GM12878 (cell line): ENCODE measurements around the gene CARMIL3. TPM values are rescaled to one million over a fixed set of nuclear protein-coding genes. Genes with fewer than 3 reads are reported as not detected.

Experiments used
- ATAC-seq: fragments of 200-7000 bp; cut with Tn5 transposase; 3 replicates; pipeline ENCODE4 v1.9.1; 2020; ENCODE audit warnings: mild to moderate bottlenecking, moderate library complexity
- BruUV-seq: library from RNA; stranded (reverse); fragments of 400-500 nt; replicated peaks from 2 replicates; lab custom pipeline; 2021; lab: Mats Ljungman, UMichigan
- CTCF ChIA-PET: fragments of 300-600 bp; sonication (Branson Sonifier 250); formaldehyde crosslinking; extraction: SDS; loops from one replicate; lab custom pipeline; 2021; ENCODE audit warnings: inconsistent platforms; lab: Yijun Ruan, JAX
- POLR2A ChIA-PET: fragments of 350-600 bp; formaldehyde crosslinking; extraction: SDS; loops from one replicate; lab custom pipeline; 2021; ENCODE audit warnings: inconsistent platforms; lab: Charles Lee
- RAD21 ChIA-PET: fragments of 300-600 bp; sonication (Branson Sonifier 250); formaldehyde crosslinking; loops from one replicate; lab custom pipeline; 2023; ENCODE audit warnings: antibody characterized with exemption; ENCODE audit not compliant: unreplicated experiment; lab: Charles Lee
- SMC1A ChIA-PET: fragments of 300-600 bp; sonication (Branson Sonifier 250); formaldehyde crosslinking; loops from one replicate; lab custom pipeline; 2023; ENCODE audit not compliant: unreplicated experiment, uncharacterized antibody; lab: Charles Lee
- DNase-seq: peaks from one replicate; pipeline ENCODE4 v3.0.0-alpha.2; 2011; ENCODE audit warnings: low read depth, low spot score
- FAIRE-seq: peaks from 3 replicates; lab custom pipeline; 2011; peaks lifted over from hg19 to GRCh38; lab: Jason Lieb, UNC
- H2AFZ ChIP-seq: 2 replicates; pipeline ENCODE4 v1.6.0; 2011; ENCODE audit warnings: low read depth, low read length, control low read depth; ENCODE audit not compliant: control insufficient read depth
- H3K27ac ChIP-seq: 2 replicates; pipeline ENCODE4 v1.5.1; 2011; ENCODE audit warnings: control low read depth; ENCODE audit not compliant: control insufficient read depth, insufficient read depth
- H3K27me3 ChIP-seq, 2 experiments: replicated peaks in 1 of 2; 2 replicates each; pipeline versions ENCODE4 v1.6.0 to v1.6.1; 2011; ENCODE audit warnings: low read length in 1 of 2; ENCODE audit not compliant: control insufficient read depth in 2 of 2, insufficient read depth in 2 of 2
- H3K36me3 ChIP-seq, 2 experiments: 2 replicates each; pipeline ENCODE4 v1.5.1; 2011; ENCODE audit warnings: low read length in 1 of 2; ENCODE audit not compliant: control insufficient read depth in 2 of 2, insufficient read depth in 2 of 2
- H3K4me1 ChIP-seq: 2 replicates; pipeline ENCODE4 v1.6.1; 2011; ENCODE audit warnings: mild to moderate bottlenecking, low read length, moderate library complexity, mixed read lengths; ENCODE audit not compliant: control insufficient read depth, insufficient read depth
- H3K4me2 ChIP-seq: 2 replicates; pipeline ENCODE4 v1.6.0; 2011; ENCODE audit warnings: control low read depth; ENCODE audit not compliant: control insufficient read depth, insufficient read depth
- H3K4me3 ChIP-seq: fragments of 200-600 bp; sonication (generic); 2 replicates; pipeline ENCODE4 v1.5.1; 2016
- H3K79me2 ChIP-seq: 2 replicates; pipeline ENCODE4 v1.6.0; 2011; ENCODE audit warnings: low read length; ENCODE audit not compliant: control insufficient read depth, insufficient read depth
- H3K9ac ChIP-seq: 2 replicates; pipeline ENCODE4 v1.8.0; 2011; ENCODE audit warnings: low read length, control low read depth, mixed read lengths; ENCODE audit not compliant: control insufficient read depth, insufficient read depth
- H3K9me3 ChIP-seq: replicated peaks from 3 replicates; pipeline ENCODE4 v1.5.1; 2011; ENCODE audit warnings: mild to moderate bottlenecking, low read length; ENCODE audit not compliant: control insufficient read depth, insufficient read depth
- H4K20me1 ChIP-seq: 2 replicates; pipeline ENCODE4 v1.6.0; 2011; ENCODE audit not compliant: control insufficient read depth, insufficient read depth
- CBFB ChIP-seq: IDR thresholded peaks from 2 replicates; pipeline ENCODE4 v1.6.1; 2016; ENCODE audit warnings: antibody characterized with exemption, low read depth
- CBX5 ChIP-seq: sonication (generic); IDR thresholded peaks from 2 replicates; pipeline ENCODE4 v1.6.1; 2016; ENCODE audit warnings: low read depth, moderate library complexity, mild to moderate bottlenecking, inconsistent platforms
- CHD1 ChIP-seq: IDR thresholded peaks from 2 replicates; pipeline ENCODE4 v1.6.1; 2012; ENCODE audit warnings: low read depth, low read length, improper control_type of control experiment
- IRF4 ChIP-seq: IDR thresholded peaks from 2 replicates; pipeline ENCODE4 v1.6.1; 2011; ENCODE audit warnings: low read depth, low read length
- IRF5 ChIP-seq: fragments of 450-650 bp; IDR thresholded peaks from 2 replicates; pipeline ENCODE4 v1.6.1; 2017; ENCODE audit warnings: borderline replicate concordance
- JUND ChIP-seq: IDR thresholded peaks from 2 replicates; pipeline ENCODE4 v1.6.1; 2012; ENCODE audit warnings: low read depth, mild to moderate bottlenecking, low read length, improper control_type of control experiment, moderate library complexity
- MTA2 ChIP-seq: fragments of 450-650 bp; IDR thresholded peaks from 2 replicates; pipeline ENCODE4 v1.6.1; 2016; ENCODE audit warnings: low read depth, mild to moderate bottlenecking, moderate library complexity
- MYB ChIP-seq: fragments of 150-350 bp; IDR thresholded peaks from 2 replicates; pipeline ENCODE4 v1.6.1; 2014; ENCODE audit warnings: mild to moderate bottlenecking, low read depth, low read length, borderline replicate concordance
- NFYB ChIP-seq: IDR thresholded peaks from 2 replicates; pipeline ENCODE4 v1.6.1; 2011; ENCODE audit warnings: low read depth, mild to moderate bottlenecking, low read length, improper control_type of control experiment, moderate library complexity; ENCODE audit not compliant: insufficient read depth
- RAD51 ChIP-seq: fragments of 450-650 bp; IDR thresholded peaks from 2 replicates; pipeline ENCODE4 v1.6.1; 2016; ENCODE audit warnings: moderate library complexity, mild to moderate bottlenecking, inconsistent platforms
- RELA ChIP-seq: fragments of 450-650 bp; IDR thresholded peaks from 2 replicates; pipeline ENCODE4 v1.8.0; 2014; ENCODE audit warnings: borderline replicate concordance; ENCODE audit not compliant: partially characterized antibody
- SRF ChIP-seq, 2 experiments: IDR thresholded peaks; 2 replicates each; pipeline ENCODE4 v1.6.1; 2011; ENCODE audit warnings: low read depth in 2 of 2, low read length in 2 of 2, mild to moderate bottlenecking in 1 of 2, moderate library complexity in 1 of 2
- TCF3 ChIP-seq: IDR thresholded peaks from 2 replicates; pipeline ENCODE4 v1.6.1; 2012; ENCODE audit warnings: low read depth, mild to moderate bottlenecking, low read length, borderline replicate concordance; ENCODE audit not compliant: insufficient read depth
- WGBS: methylation state at CpG from one replicate; pipeline ENCODE4 v1.1.6; 2016; ENCODE audit warnings: low lambda C conversion rate; ENCODE audit not compliant: insufficient replicate concordance, insufficient coverage; ENCODE audit errors: missing lambda C conversion rate; 5-methylcytosine and 5-hydroxymethylcytosine counted together
- in situ Hi-C: fragments of 300-500 bp; cut with MboI; formaldehyde crosslinking; loops from 9 replicates; pipeline ENCODE4 v1.14.3; 2018; ENCODE audit warnings: mixed read lengths
- intact Hi-C: fragments of 100-400 bp; cut with micrococcal nuclease; formaldehyde crosslinking; loops from one replicate; pipeline ENCODE4 v1.14.2; 2022; ENCODE audit not compliant: unreplicated experiment
- polyA plus RNA-seq, 11 experiments: library from polyadenylated mRNA; depleted of rRNA in 4 of 11; unstranded in 6 of 11; stranded (reverse) in 5 of 11; fragments of >200 nt; fragmentation: Nextera tagmentation in 4 of 11; fragmentation: Illumina TruSeq in 1 of 11; extraction: Ambion mirVana in 4 of 11; extraction: Trizol in 1 of 11; gene quantifications; 1 replicate in 1 of 11; 2 replicates in 10 of 11; pipeline versions ENCODE4 v1.2.1 to v1.2.3, GENCODE V29; 2011 to 2016; ENCODE audit warnings: inconsistent platforms in 2 of 11, missing spikeins in 2 of 11, low read depth in 1 of 11
- total RNA-seq, 4 experiments: library from RNA; depleted of rRNA in 3 of 4; stranded (reverse); fragments of >200 nt in 3 of 4; fragmentation: Illumina TruSeq in 1 of 4; extraction: Trizol in 1 of 4; gene quantifications; 2 replicates each; pipeline versions ENCODE4 v1.2.1 to v1.2.3, GENCODE V29; 2013 to 2021

The CARMIL3 gene
- total and polyA plus RNA-seq, 10 of the 15 experiments (the other 5 are each of a cell fraction or from before 2014, with no cell fraction given): 0.09 to 0.32 (median 0.25) TPM; not detected in 3

DNA sequence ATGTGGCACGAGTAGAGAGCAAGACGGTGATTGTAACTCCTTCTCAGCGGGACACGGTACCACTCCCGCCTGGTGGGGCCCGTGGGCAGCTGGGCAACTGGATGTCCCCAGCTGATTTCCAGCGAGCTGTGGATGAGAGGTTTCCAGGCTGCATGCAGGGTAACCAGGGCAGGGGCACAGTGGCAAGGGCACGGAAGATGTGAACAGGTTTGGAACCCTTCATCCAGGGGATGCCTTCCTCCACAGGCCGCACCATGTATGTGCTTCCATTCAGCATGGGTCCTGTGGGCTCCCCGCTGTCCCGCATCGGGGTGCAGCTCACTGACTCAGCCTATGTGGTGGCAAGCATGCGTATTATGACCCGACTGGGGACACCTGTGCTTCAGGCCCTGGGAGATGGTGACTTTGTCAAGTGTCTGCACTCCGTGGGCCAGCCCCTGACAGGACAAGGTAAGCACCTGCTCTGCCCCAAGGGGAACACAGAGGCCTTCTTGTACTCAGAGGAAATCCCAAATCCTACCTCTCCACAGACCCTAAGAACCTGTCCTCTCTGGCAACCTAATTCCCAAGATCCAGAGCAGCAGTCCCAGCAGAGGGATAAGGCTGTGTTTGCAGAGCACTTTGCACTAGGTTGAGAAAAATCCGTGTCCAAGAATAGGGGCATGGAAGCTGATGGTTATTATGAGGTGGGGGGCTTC lies 46.6 kb downstream of the CARMIL3 start:
- 89% methylated on average over 16 of the region's 16 CpGs for WGBS
- Histone ChIP-seq H3K4me2 (no peak overlapping the region), H2AFZ (no peak overlapping the region), H3K27ac (no peak overlapping the region), H4K20me1 (no peaks in the 10 kb centered on the region), H3K27me3 (no peaks in the 10 kb centered on the region), H3K4me1 (0 out of 2 replicates have a peak, but pooled peaks cover 3% of the 10 kb centered on the region), H3K36me3 (peaks cover 7 to 14% of the 10 kb centered on the region in 2 experiments; a peak in 3 of 4 replicates), H3K9me3 (no peaks in the 10 kb centered on the region), H3K79me2 (peaks cover 24% of the 10 kb centered on the region), H3K9ac (no peak overlapping the region), H3K4me3 (no peak overlapping the region)
- ATAC-seq (no peak), DNase-seq (no peak), FAIRE-seq (no peak)
- ChIA-PET CTCF (interaction anchor here (0.9 to 11.2 kb wide), 3 partner anchors 7 to 41 kb away, joined by 3 to 294 read pairs (median 4); partner anchors contain the start of genes DCAF11 and NRL), SMC1A (interaction anchor here (1.8 to 9.2 kb wide), 2 partner anchors 8 to 40 kb away, joined by 4 to 195 read pairs; no protein-coding TSS in a partner anchor), POLR2A (interaction anchor here (4.9 to 6.8 kb wide), 2 partner anchors 11 to 49 kb away, joined by 38 to 90 read pairs; partner anchors contain the start of genes PSME2 and RNF31), RAD21 (interaction anchor here (9.1 kb wide), 1 partner anchor 9 kb away, joined by 153 read pairs; no protein-coding TSS in a partner anchor)
- intact Hi-C loops: no loop called here
- in situ Hi-C loops: no loop called here
- BruUV-seq: no TSS peak
- TF ChIP-seq JUND (no peak), NFYB (no peak), CHD1 (no peak), IRF5 (no peak), IRF4 (no peak), MYB (no peak), MTA2 (no peak), RELA (no peak), CBFB (no peak), RAD51 (no peak), CBX5 (no peak), SRF (IDR thresholded peaks at IDR 0.05; ENCODE audit: low read depth in 2 of 2, low read length in 2 of 2) (no peak), TCF3 (no peak)
